ENCODE results near the gene HSPBP1. TPM values are rescaled to one million over a fixed set of nuclear protein-coding genes. Genes with fewer than 3 reads are reported as not detected.
A peak's percentile ranks its signal among the peaks of the same experiment; 100 is the strongest.

HSPBP1 gene
- total and polyA plus RNA-seq, 2 of the 13 experiments (the other 11 are each of a cell fraction or from before 2014, with no cell fraction given), result 22.3 to 33.7 TPM

GRCh38 chr19:55258828-55259539 lies 20.9 kb downstream of the HSPBP1 start, which contains the start of gene PPP6R1 (continued):
- TF ChIP-seq ATRX (CRISPR knock-in tag; IDR thresholded peaks at IDR 0.05; ENCODE audit: borderline replicate concordance) (no peak; the same call in 1 of the 2 replicates), ZNF160 (CRISPR knock-in tag; IDR thresholded peaks at IDR 0.05) (peak; percentile 57; the same call in 1 of the 2 replicates), IKZF5 (CRISPR knock-in tag; IDR thresholded peaks at IDR 0.05) (peak; percentile 95), ZNF7 (CRISPR knock-in tag; IDR thresholded peaks at IDR 0.05) (0 out of 2 replicates have a peak, but pooled peaks have one; percentile 42), MED1 (CRISPR knock-in tag; IDR thresholded peaks at IDR 0.05) (peak; percentile 95), MBNL3 (CRISPR knock-in tag; conservative IDR thresholded peaks at IDR 0.05) (no peak), FOSL1 (CRISPR knock-in tag; IDR thresholded peaks at IDR 0.05; ENCODE audit: borderline replicate concordance) (peak; percentile 36; the same call in 1 of the 2 replicates), ZNF432 (CRISPR knock-in tag; IDR thresholded peaks at IDR 0.05; ENCODE audit: borderline replicate concordance) (no peak), ZMAT3 (CRISPR knock-in tag; conservative IDR thresholded peaks at IDR 0.05) (peak; percentile 37; the same call in 1 of the 2 replicates), GABPA (IDR thresholded peaks at IDR 0.05; ENCODE audit: low read depth, low read length) (peak; percentile 45; the same call in 1 of the 2 replicates), GABPA (CRISPR knock-in tag; IDR thresholded peaks at IDR 0.05; ENCODE audit: low read depth) (peak; percentile 83), MBD4 (IDR thresholded peaks at IDR 0.05; ENCODE audit: borderline replicate concordance, low read length) (no peak), ZNF816 (CRISPR knock-in tag; IDR thresholded peaks at IDR 0.05; ENCODE audit: borderline replicate concordance) (no peak; the same call in 1 of the 2 replicates), ZNF503 (CRISPR knock-in tag; IDR thresholded peaks at IDR 0.05) (peak; percentile 71), CEBPG (CRISPR knock-in tag; IDR thresholded peaks at IDR 0.05) (peak; percentile 85), DBP (CRISPR knock-in tag; IDR thresholded peaks at IDR 0.05; ENCODE audit: not compliant biosample characterization) (peak; percentile 23), GPBP1L1 (CRISPR knock-in tag; IDR thresholded peaks at IDR 0.05) (no peak), KLF13 (CRISPR knock-in tag; IDR thresholded peaks at IDR 0.05) (no peak), FOXA1 (IDR thresholded peaks at IDR 0.05) (no peak), FOXA1 (CRISPR knock-in tag; IDR thresholded peaks at IDR 0.05) (peak; percentile 27; the same call in 1 of the 2 replicates), ZNF768 (CRISPR knock-in tag; IDR thresholded peaks at IDR 0.05) (no peak; the same call in 1 of the 2 replicates), ZNF770 (CRISPR knock-in tag; IDR thresholded peaks at IDR 0.05) (no peak), RXRB (CRISPR knock-in tag; IDR thresholded peaks at IDR 0.05; ENCODE audit: borderline replicate concordance) (peak; percentile 91), TEAD3 (CRISPR knock-in tag; optimal IDR thresholded peaks at IDR 0.05; ENCODE audit: borderline replicate concordance) (peak; percentile 86), ZNF747 (CRISPR knock-in tag; IDR thresholded peaks at IDR 0.05; ENCODE audit: borderline replicate concordance) (no peak)

Data from HepG2 (cell line).